PFSK-1 (cell line): ENCODE data around the gene PHF14.

Experiments used
- FOXP2 ChIP-seq: optimal IDR thresholded peaks from 2 replicates; pipeline ENCODE3; 2011; ENCODE audit warnings: borderline replicate concordance, control low read depth, inconsistent platforms; ENCODE audit not compliant: insufficient read depth; ENCODE audit errors: extremely low read length, extremely low read depth
- POLR2AphosphoS5 ChIP-seq: IDR thresholded peaks from 2 replicates; pipeline ENCODE4 v1.6.1; 2012; ENCODE audit warnings: low read depth, mild to moderate bottlenecking, control low read depth, low read length, moderate library complexity
- REST ChIP-seq, 2 experiments: IDR thresholded peaks; 2 replicates each; pipeline versions ENCODE4 v1.6.1 to v1.8.0; 2011 to 2012; ENCODE audit warnings: low read depth in 2 of 2, low read length in 2 of 2, control low read depth in 1 of 2, inconsistent platforms in 1 of 2, mild to moderate bottlenecking in 1 of 2, moderate library complexity in 1 of 2; ENCODE audit not compliant: insufficient read depth in 1 of 2
- SIN3A ChIP-seq: IDR thresholded peaks from 2 replicates; pipeline ENCODE4 v1.6.1; 2012; ENCODE audit warnings: mild to moderate bottlenecking, low read length, moderate library complexity, borderline replicate concordance; ENCODE audit not compliant: insufficient read depth
- TAF1 ChIP-seq: IDR thresholded peaks from 2 replicates; pipeline ENCODE4 v1.6.1; 2012; ENCODE audit warnings: low read length, control low read depth, borderline replicate concordance; ENCODE audit not compliant: insufficient read depth

The PHF14 gene

GRCh38 chr7:11208883-11209465 is 235.3 kb downstream of the PHF14 start:
- no peak for TF ChIP-seq TAF1
- TF ChIP-seq REST (IDR thresholded peaks at IDR 0.05; ENCODE audit: insufficient read depth in 1 of 2, low read depth in 2 of 2, low read length in 2 of 2): no peak
- TF ChIP-seq FOXP2: no peak
- no peak for TF ChIP-seq SIN3A
- no peak for TF ChIP-seq POLR2AphosphoS5

- TF ChIP-seq TAF1: no peak
- no peak for TF ChIP-seq REST (IDR thresholded peaks at IDR 0.05; ENCODE audit: insufficient read depth in 1 of 2, low read depth in 2 of 2, low read length in 2 of 2)
- no peak for TF ChIP-seq SIN3A
- no peak for TF ChIP-seq POLR2AphosphoS5
- TF ChIP-seq FOXP2: no peak
Observed at GRCh38 chr7:11210374-11210773, 236.7 kb downstream of the PHF14 start.

- no peak for TF ChIP-seq SIN3A
- TF ChIP-seq TAF1: no peak
- TF ChIP-seq FOXP2: no peak
- no peak for TF ChIP-seq REST (IDR thresholded peaks at IDR 0.05; ENCODE audit: insufficient read depth in 1 of 2, low read depth in 2 of 2, low read length in 2 of 2)
- no peak for TF ChIP-seq POLR2AphosphoS5
Observed at GRCh38 chr7:11212080-11212711, 238.5 kb downstream of the PHF14 start.

- no peak for TF ChIP-seq REST (IDR thresholded peaks at IDR 0.05; ENCODE audit: insufficient read depth in 1 of 2, low read depth in 2 of 2, low read length in 2 of 2)
- no peak for TF ChIP-seq FOXP2
- TF ChIP-seq POLR2AphosphoS5: no peak
- no peak for TF ChIP-seq SIN3A
- TF ChIP-seq TAF1: no peak
Observed at GRCh38 chr7:11212816-11213215, 239.1 kb downstream of the PHF14 start.
